ENCODE data around the gene TEAD1. TPM values are rescaled to one million over a fixed set of nuclear protein-coding genes. Genes with fewer than 3 reads are reported as not detected.
A peak's percentile ranks its signal among the peaks of the same experiment; 100 is the strongest.

Gene TEAD1
- total and polyA plus RNA-seq, 2 donors (not counting 3 experiments of a cell fraction or from before 2014, with no cell fraction given): 15.3 to 49.0 TPM

DNA sequence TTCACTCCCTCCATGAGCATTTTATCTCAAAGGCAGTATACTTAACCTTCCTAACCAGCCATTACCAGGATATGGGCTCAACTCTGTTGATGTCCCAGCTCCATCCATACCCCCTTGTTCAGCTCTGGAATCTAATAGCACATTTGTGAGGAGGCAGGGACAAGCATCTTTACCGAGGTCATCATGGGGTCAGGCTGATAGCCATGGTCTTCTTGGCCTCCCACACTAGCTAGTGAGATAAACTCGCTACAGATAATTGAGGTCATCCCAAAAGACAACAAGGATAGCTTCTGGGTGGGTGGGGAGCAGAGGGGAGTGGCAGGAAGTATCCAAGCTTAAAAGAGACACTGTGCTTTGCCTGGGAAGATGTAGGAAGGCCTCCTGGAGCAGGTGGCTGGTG lies 193.3 kb downstream of the TEAD1 start:
- FAIRE-seq: no peak
- intact Hi-C loops (cut with micrococcal nuclease): no loop called here

DNA sequence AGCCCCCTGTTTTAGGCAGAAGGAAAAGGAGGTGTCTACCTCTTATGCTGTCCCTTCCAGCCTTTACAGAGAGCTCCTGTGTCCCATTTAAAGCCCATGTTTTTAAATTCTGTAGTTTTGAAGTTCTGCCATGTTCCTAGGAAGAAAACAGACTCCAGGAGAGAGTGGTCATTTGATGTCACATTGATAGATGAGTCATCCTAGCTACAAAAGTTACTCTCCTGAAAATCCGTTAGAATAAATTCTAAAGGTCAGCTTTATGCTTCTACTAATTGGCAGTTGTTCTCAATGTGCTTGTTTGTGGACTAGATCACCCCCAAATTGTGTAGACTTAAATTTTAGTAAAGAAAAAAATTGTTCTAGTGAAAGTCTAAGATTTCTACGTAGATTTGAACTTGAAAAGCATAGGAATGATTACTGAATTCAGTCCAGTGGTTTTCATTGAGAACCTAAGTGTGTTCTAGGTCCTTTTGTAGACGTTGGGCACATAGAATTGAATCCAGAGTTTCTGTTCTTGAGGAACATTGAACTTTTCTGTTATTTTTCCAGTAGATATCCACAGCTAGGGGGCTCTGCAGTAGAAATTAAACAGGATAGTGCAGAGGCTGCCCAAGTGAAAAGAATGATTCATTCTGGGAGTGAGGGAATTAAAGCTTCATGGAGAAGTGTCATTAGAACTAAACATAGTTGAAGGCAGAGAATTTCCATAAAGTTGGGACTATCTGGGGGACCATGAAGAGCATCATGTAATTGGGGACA lies 194.3 kb downstream of the TEAD1 start:
- POLR2A ChIA-PET: interaction anchor here (0.7 kb wide), 1 partner anchor 289 kb away, joined by 4 read pairs; no protein-coding TSS in a partner anchor
- DNase-seq (ENCODE audit: low read depth, low spot score): no peak
- no peaks in the 10 kb centered on the region for H4K20me1 ChIP-seq (replicated peaks; ENCODE audit: control insufficient read depth, extremely low read depth, insufficient read depth, low read length)
- CTCF ChIA-PET: interaction anchor here (1.0 to 5.2 kb wide), 10 partner anchors 10 to 580 kb away, joined by 3 to 26 read pairs (median 4); no protein-coding TSS in a partner anchor
- intact Hi-C loops (cut with micrococcal nuclease) (no loop called here), dilution Hi-C loops (cut with MboI; ENCODE audit: extremely low pct_ligation_motif_present, low sequenced_read_pairs) (no loop called here)
- H3K9me3 ChIP-seq (replicated peaks; ENCODE audit: control insufficient read depth, insufficient read depth, low read length): no peaks in the 10 kb centered on the region
- no peak overlapping the region for H3K4me2 ChIP-seq (ENCODE audit: insufficient read depth, low read length)
- peaks cover 0 to 2% of the 10 kb centered on the region in 2 experiments for H3K36me3 ChIP-seq (ENCODE audit: control insufficient read depth in 2 of 2, extremely low read depth in 1 of 2, insufficient read depth in 2 of 2, low read length in 2 of 2)
- no peaks in the 10 kb centered on the region for H3K27me3 ChIP-seq (ENCODE audit: control insufficient read depth in 2 of 2, insufficient read depth in 2 of 2, low read length in 2 of 2)
- BruUV-seq (replicated peaks): no TSS peak
- H3K27ac ChIP-seq (ENCODE audit: insufficient read depth, low read depth, low read length): no peak overlapping the region
- no peak overlapping the region for H3K4me3 ChIP-seq (replicated peaks in 1 of 3; ENCODE audit: insufficient read depth in 1 of 3, low read depth in 1 of 3, low read length in 3 of 3)
- no peaks in the 10 kb centered on the region for H3K9me1 ChIP-seq (replicated peaks; ENCODE audit: control insufficient read depth, extremely low read depth, insufficient read depth, low read length)
- no peak overlapping the region for H2AFZ ChIP-seq (ENCODE audit: low read depth, low read length)
- no peak overlapping the region for H3K9ac ChIP-seq (replicated peaks; ENCODE audit: extremely low read depth, insufficient read depth, low read length)
- peaks cover 7% of the 10 kb centered on the region for H3K4me1 ChIP-seq (ENCODE audit: control insufficient read depth, extremely low read depth, insufficient read depth, low read length)
- TF ChIP-seq GATA2 (IDR thresholded peaks at IDR 0.05; ENCODE audit: insufficient read depth, insufficient read length, low read depth, low read length): no peak
- TF ChIP-seq, protein P1, sequence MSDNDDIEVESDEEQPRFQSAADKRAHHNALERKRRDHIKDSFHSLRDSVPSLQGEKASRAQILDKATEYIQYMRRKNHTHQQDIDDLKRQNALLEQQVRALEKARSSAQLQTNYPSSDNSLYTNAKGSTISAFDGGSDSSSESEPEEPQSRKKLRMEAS (IDR thresholded peaks at IDR 0.05; ENCODE audit: insufficient read depth, insufficient read length): no peak
- no peak for TF ChIP-seq MYC (IDR thresholded peaks at IDR 0.05; ENCODE audit: low read depth, low read length)
- peak; percentile 9 for TF ChIP-seq JUN (IDR thresholded peaks at IDR 0.05; ENCODE audit: borderline replicate concordance, insufficient read depth, insufficient read length, low read depth)
- no peaks in the 10 kb centered on the region for H3K79me2 ChIP-seq (ENCODE audit: control insufficient read depth, insufficient read depth, low read length)
- no peak for FAIRE-seq

More for the DNA sequence above, 193.3 kb downstream of the TEAD1 start:
- Histone ChIP-seq H3K27me3 (ENCODE audit: control insufficient read depth in 2 of 2, insufficient read depth in 2 of 2, low read length in 2 of 2) (no peaks in the 10 kb centered on the region), H4K20me1 (replicated peaks; ENCODE audit: control insufficient read depth, extremely low read depth, insufficient read depth, low read length) (no peaks in the 10 kb centered on the region), H3K9me3 (replicated peaks; ENCODE audit: control insufficient read depth, insufficient read depth, low read length) (no peaks in the 10 kb centered on the region), H3K4me1 (ENCODE audit: control insufficient read depth, extremely low read depth, insufficient read depth, low read length) (peaks cover 7% of the 10 kb centered on the region), H3K4me2 (ENCODE audit: insufficient read depth, low read length) (no peak overlapping the region), H3K9ac (replicated peaks; ENCODE audit: extremely low read depth, insufficient read depth, low read length) (no peak overlapping the region), H3K27ac (ENCODE audit: insufficient read depth, low read depth, low read length) (no peak overlapping the region), H3K36me3 (ENCODE audit: control insufficient read depth in 2 of 2, extremely low read depth in 1 of 2, insufficient read depth in 2 of 2, low read length in 2 of 2) (peaks cover 0 to 2% of the 10 kb centered on the region in 2 experiments), H3K9me1 (replicated peaks; ENCODE audit: control insufficient read depth, extremely low read depth, insufficient read depth, low read length) (no peaks in the 10 kb centered on the region), H3K4me3 (replicated peaks in 1 of 3; ENCODE audit: insufficient read depth in 1 of 3, low read depth in 1 of 3, low read length in 3 of 3) (no peak overlapping the region), H2AFZ (ENCODE audit: low read depth, low read length) (no peak overlapping the region), H3K79me2 (ENCODE audit: control insufficient read depth, insufficient read depth, low read length) (no peaks in the 10 kb centered on the region)
- ChIA-PET POLR2A (no interaction called here), CTCF (interaction anchor here (0.9 to 5.2 kb wide), 5 partner anchors 10 to 268 kb away, joined by 3 to 26 read pairs (median 3); no protein-coding TSS in a partner anchor)
- TF ChIP-seq POLR2A (IDR thresholded peaks at IDR 0.05; ENCODE audit: low read depth, low read length) (no peak), JUN (IDR thresholded peaks at IDR 0.05; ENCODE audit: borderline replicate concordance, insufficient read depth, insufficient read length, low read depth) (no peak), EZH2 (IDR thresholded peaks at IDR 0.05; ENCODE audit: borderline replicate concordance, low read depth, low read length, severe bottlenecking) (no peak), FOS (IDR thresholded peaks at IDR 0.05; ENCODE audit: borderline replicate concordance, insufficient read depth, low read length) (no peak)
- no peak for DNase-seq (ENCODE audit: low read depth, low spot score)
- dilution Hi-C loops (cut with MboI; ENCODE audit: extremely low pct_ligation_motif_present, low sequenced_read_pairs): no loop called here
- no TSS peak for BruUV-seq (replicated peaks)
